ENCODE measurements around the gene CDC14A.

The CDC14A gene

GRCh38 chr1:100542285-100542684 lies 190.0 kb downstream of the CDC14A start:
- no peak overlapping the region for H3K27ac ChIP-seq (ENCODE audit: low read length, poor library complexity, severe bottlenecking)
- no peak overlapping the region for H2BK15ac ChIP-seq (ENCODE audit: low read depth, poor library complexity, severe bottlenecking)
- no peak overlapping the region for H3K14ac ChIP-seq (ENCODE audit: low read length in 2 of 2)
- no peaks in the 10 kb centered on the region for H3K36me3 ChIP-seq (ENCODE audit: control insufficient read depth in 1 of 2, insufficient read depth in 2 of 2, low read depth in 1 of 2, low read length in 2 of 2)
- H2AFZ ChIP-seq (ENCODE audit: low read depth, low read length) = no peak overlapping the region
- no peaks in the 10 kb centered on the region for H3K9me3 ChIP-seq (ENCODE audit: control insufficient read depth, low read length)
- no peak overlapping the region for H3K4ac ChIP-seq (ENCODE audit: low read depth in 1 of 2, low read length in 2 of 2)
- H2BK12ac ChIP-seq (ENCODE audit: low read length in 2 of 2) = no peak overlapping the region
- no peak overlapping the region for H3K18ac ChIP-seq (ENCODE audit: low read depth in 1 of 2, low read length in 2 of 2)
- WGBS = 89% methylated on average over 2 of the region's 2 CpGs
- no peak overlapping the region for H2AK5ac ChIP-seq (ENCODE audit: low read length, severe bottlenecking)
- peaks cover 15% of the 10 kb centered on the region for H3K4me1 ChIP-seq (ENCODE audit: control insufficient read depth, insufficient read depth, low read depth, low read length)
- no peak overlapping the region for H3K4me2 ChIP-seq (ENCODE audit: low read length, poor library complexity, severe bottlenecking)
- no peak overlapping the region for H3K9ac ChIP-seq (ENCODE audit: low read length)
- no peak overlapping the region for H4K8ac ChIP-seq (ENCODE audit: low read length)
- DNase-seq = no peak
- peaks cover 17 to 37% of the 10 kb centered on the region in 2 experiments for H3K27me3 ChIP-seq (ENCODE audit: control insufficient read depth in 1 of 2, insufficient read depth in 1 of 2, low read length in 2 of 2)
- H3K79me1 ChIP-seq (replicated peaks; ENCODE audit: low read length, poor library complexity, severe bottlenecking) = no peaks in the 10 kb centered on the region
- no peak overlapping the region for H4K91ac ChIP-seq (ENCODE audit: low read length)
- no peak overlapping the region for H2BK5ac ChIP-seq (ENCODE audit: low read depth, low read length, poor library complexity, severe bottlenecking)
- no peak overlapping the region for H3K4me3 ChIP-seq (ENCODE audit: insufficient read depth in 1 of 2, low read depth in 1 of 2, low read length in 2 of 2)
- no peak overlapping the region for H3K23ac ChIP-seq (ENCODE audit: low read length in 2 of 2)
- H2BK120ac ChIP-seq (ENCODE audit: low read depth, low read length) = no peak overlapping the region

- Histone ChIP-seq H3K18ac (ENCODE audit: low read depth in 1 of 2, low read length in 2 of 2) (no peak overlapping the region), H3K14ac (ENCODE audit: low read length in 2 of 2) (no peak overlapping the region), H3K79me1 (replicated peaks; ENCODE audit: low read length, poor library complexity, severe bottlenecking) (no peaks in the 10 kb centered on the region), H2BK12ac (ENCODE audit: low read length in 2 of 2) (no peak overlapping the region), H2BK5ac (ENCODE audit: low read depth, low read length, poor library complexity, severe bottlenecking) (no peak overlapping the region), H2AK5ac (ENCODE audit: low read length, severe bottlenecking) (no peak overlapping the region), H3K4ac (ENCODE audit: low read depth in 1 of 2, low read length in 2 of 2) (no peak overlapping the region), H3K36me3 (ENCODE audit: control insufficient read depth in 1 of 2, insufficient read depth in 2 of 2, low read depth in 1 of 2, low read length in 2 of 2) (no peaks in the 10 kb centered on the region), H3K4me3 (ENCODE audit: insufficient read depth in 1 of 2, low read depth in 1 of 2, low read length in 2 of 2) (no peak overlapping the region), H3K9ac (ENCODE audit: low read length) (no peak overlapping the region), H3K23ac (ENCODE audit: low read length in 2 of 2) (no peak overlapping the region), H3K9me3 (ENCODE audit: control insufficient read depth, low read length) (no peaks in the 10 kb centered on the region), H3K4me1 (ENCODE audit: control insufficient read depth, insufficient read depth, low read depth, low read length) (peaks cover 14% of the 10 kb centered on the region), H2BK15ac (ENCODE audit: low read depth, poor library complexity, severe bottlenecking) (no peak overlapping the region), H3K27ac (ENCODE audit: low read length, poor library complexity, severe bottlenecking) (no peak overlapping the region), H4K8ac (ENCODE audit: low read length) (no peak overlapping the region), H3K27me3 (ENCODE audit: control insufficient read depth in 1 of 2, insufficient read depth in 1 of 2, low read length in 2 of 2) (peaks cover 10 to 28% of the 10 kb centered on the region in 2 experiments), H2BK120ac (ENCODE audit: low read depth, low read length) (no peak overlapping the region), H4K91ac (ENCODE audit: low read length) (no peak overlapping the region), H3K4me2 (ENCODE audit: low read length, poor library complexity, severe bottlenecking) (no peak overlapping the region), H2AFZ (ENCODE audit: low read depth, low read length) (no peak overlapping the region)
- no peak for DNase-seq
- WGBS = 90% methylated on average over 1 of the region's 2 CpGs
Observed at GRCh38 chr1:100543640-100544039, 191.3 kb downstream of the CDC14A start.

- Histone ChIP-seq H2BK12ac (ENCODE audit: low read length in 2 of 2) (no peak overlapping the region), H2AK5ac (ENCODE audit: low read length, severe bottlenecking) (no peak overlapping the region), H2BK120ac (ENCODE audit: low read depth, low read length) (no peak overlapping the region), H3K4me3 (ENCODE audit: insufficient read depth in 1 of 2, low read depth in 1 of 2, low read length in 2 of 2) (no peak overlapping the region), H3K79me1 (replicated peaks; ENCODE audit: low read length, poor library complexity, severe bottlenecking) (no peaks in the 10 kb centered on the region), H2AFZ (ENCODE audit: low read depth, low read length) (no peak overlapping the region), H2BK15ac (ENCODE audit: low read depth, poor library complexity, severe bottlenecking) (no peak overlapping the region), H4K8ac (ENCODE audit: low read length) (no peak overlapping the region), H3K27ac (ENCODE audit: low read length, poor library complexity, severe bottlenecking) (no peak overlapping the region), H2BK5ac (ENCODE audit: low read depth, low read length, poor library complexity, severe bottlenecking) (no peak overlapping the region), H3K23ac (ENCODE audit: low read length in 2 of 2) (no peak overlapping the region), H3K27me3 (ENCODE audit: control insufficient read depth in 1 of 2, insufficient read depth in 1 of 2, low read length in 2 of 2) (peaks cover 4 to 19% of the 10 kb centered on the region in 2 experiments), H3K14ac (ENCODE audit: low read length in 2 of 2) (no peak overlapping the region), H3K4me2 (ENCODE audit: low read length, poor library complexity, severe bottlenecking) (no peak overlapping the region), H3K4me1 (ENCODE audit: control insufficient read depth, insufficient read depth, low read depth, low read length) (peaks cover 3% of the 10 kb centered on the region), H3K36me3 (ENCODE audit: control insufficient read depth in 1 of 2, insufficient read depth in 2 of 2, low read depth in 1 of 2, low read length in 2 of 2) (no peaks in the 10 kb centered on the region), H3K18ac (ENCODE audit: low read depth in 1 of 2, low read length in 2 of 2) (no peak overlapping the region), H3K9ac (ENCODE audit: low read length) (no peak overlapping the region), H4K91ac (ENCODE audit: low read length) (no peak overlapping the region), H3K9me3 (ENCODE audit: control insufficient read depth, low read length) (peaks cover 3% of the 10 kb centered on the region), H3K4ac (ENCODE audit: low read depth in 1 of 2, low read length in 2 of 2) (no peak overlapping the region)
- DNase-seq = no peak
- 90% methylated on average over 3 of the region's 4 CpGs for WGBS
Observed at GRCh38 chr1:100544791-100545190, 192.5 kb downstream of the CDC14A start.

GRCh38 chr1:100545855-100546254 lies 193.5 kb downstream of the CDC14A start:
- H3K4me2 ChIP-seq (ENCODE audit: low read length, poor library complexity, severe bottlenecking) = no peak overlapping the region
- WGBS = 100% methylated on average over 1 of the region's 1 CpG

More at GRCh38 chr1:100545855-100546254, 193.5 kb downstream of the CDC14A start:
- Histone ChIP-seq H2AFZ (ENCODE audit: low read depth, low read length) (no peak overlapping the region), H3K27ac (ENCODE audit: low read length, poor library complexity, severe bottlenecking) (no peak overlapping the region), H3K9me3 (ENCODE audit: control insufficient read depth, low read length) (peaks cover 3% of the 10 kb centered on the region), H3K4me3 (ENCODE audit: insufficient read depth in 1 of 2, low read depth in 1 of 2, low read length in 2 of 2) (no peak overlapping the region), H3K23ac (ENCODE audit: low read length in 2 of 2) (no peak overlapping the region), H2AK5ac (ENCODE audit: low read length, severe bottlenecking) (no peak overlapping the region), H3K4ac (ENCODE audit: low read depth in 1 of 2, low read length in 2 of 2) (no peak overlapping the region), H4K91ac (ENCODE audit: low read length) (no peak overlapping the region), H2BK5ac (ENCODE audit: low read depth, low read length, poor library complexity, severe bottlenecking) (no peak overlapping the region), H3K9ac (ENCODE audit: low read length) (no peak overlapping the region), H2BK15ac (ENCODE audit: low read depth, poor library complexity, severe bottlenecking) (no peak overlapping the region), H3K18ac (ENCODE audit: low read depth in 1 of 2, low read length in 2 of 2) (no peak overlapping the region), H2BK12ac (ENCODE audit: low read length in 2 of 2) (no peak overlapping the region), H3K79me1 (replicated peaks; ENCODE audit: low read length, poor library complexity, severe bottlenecking) (no peaks in the 10 kb centered on the region), H3K14ac (ENCODE audit: low read length in 2 of 2) (no peak overlapping the region), H2BK120ac (ENCODE audit: low read depth, low read length) (no peak overlapping the region), H3K27me3 (ENCODE audit: control insufficient read depth in 1 of 2, insufficient read depth in 1 of 2, low read length in 2 of 2) (peaks cover 0 to 8% of the 10 kb centered on the region in 2 experiments), H3K36me3 (ENCODE audit: control insufficient read depth in 1 of 2, insufficient read depth in 2 of 2, low read depth in 1 of 2, low read length in 2 of 2) (no peaks in the 10 kb centered on the region), H3K4me1 (ENCODE audit: control insufficient read depth, insufficient read depth, low read depth, low read length) (no peaks in the 10 kb centered on the region), H4K8ac (ENCODE audit: low read length) (no peak overlapping the region)
- no peak for DNase-seq
